Measurements from ENCODE around the gene SCFD2. TPM values are rescaled to one million over a fixed set of nuclear protein-coding genes. Genes with fewer than 3 reads are reported as not detected.

Gene SCFD2
- total and polyA plus RNA-seq, 12 donors, result 2.9 to 15.0 (median 9.7) TPM

- Histone ChIP-seq H3K4me3 (no peak overlapping the region), H3K36me3 (no peaks in the 10 kb centered on the region), H3K4me1 (no peaks in the 10 kb centered on the region), H3K27me3 (no peaks in the 10 kb centered on the region), H3K27ac (no peak overlapping the region), H3K9me3 (no peaks in the 10 kb centered on the region)
- ATAC-seq (no peak), DNase-seq (no peak)
- intact Hi-C loops (cut with DNase I), result no loop called here
- no peak for TF ChIP-seq CTCF (IDR thresholded peaks at IDR 0.05)
- WGBS, 2 donors, result 93 to 97% methylated on average over 3 of the region's 3 CpGs
Observed at GRCh38 chr4:53208753-53209152, 157.1 kb downstream of the SCFD2 start.

GRCh38 chr4:53205970-53206369 lies 159.9 kb downstream of the SCFD2 start:
- ATAC-seq, result no peak
- Histone ChIP-seq H3K27ac (no peak overlapping the region), H3K4me3 (no peak overlapping the region), H3K27me3 (no peaks in the 10 kb centered on the region), H3K36me3 (no peaks in the 10 kb centered on the region), H3K4me1 (no peaks in the 10 kb centered on the region), H3K9me3 (no peaks in the 10 kb centered on the region)
- no peak for DNase-seq
- intact Hi-C loops (cut with DNase I), result no loop called here
- TF ChIP-seq CTCF (IDR thresholded peaks at IDR 0.05), result no peak

DNA sequence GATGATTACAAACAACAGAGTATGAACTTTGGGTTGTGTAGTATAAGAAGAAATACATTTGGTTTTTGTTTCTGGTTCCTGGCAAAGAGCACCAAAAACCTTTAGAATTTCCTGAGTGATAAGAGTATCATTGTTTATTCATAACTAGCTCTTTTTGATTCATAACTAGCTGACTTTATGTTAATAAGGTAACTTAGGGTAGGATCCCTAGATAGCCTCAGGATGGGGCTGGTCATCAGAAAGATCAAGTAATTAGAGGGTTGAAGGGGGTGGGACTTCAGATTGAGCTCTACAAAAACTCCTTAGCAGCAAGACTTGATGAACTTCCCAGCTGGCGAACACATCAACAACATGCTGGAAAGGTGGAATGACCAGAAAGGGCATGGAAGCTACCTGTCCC lies 166.5 kb downstream of the SCFD2 start:
- TF ChIP-seq CTCF (IDR thresholded peaks at IDR 0.05), result no peak
- DNase-seq, result no peak
- H3K27ac ChIP-seq, result no peak overlapping the region
- H3K27me3 ChIP-seq, result no peaks in the 10 kb centered on the region
- ATAC-seq, result no peak
- H3K9me3 ChIP-seq, result no peaks in the 10 kb centered on the region
- 97 to 98% methylated on average over 1 of the region's 1 CpG for WGBS, 2 donors
- H3K36me3 ChIP-seq, result no peaks in the 10 kb centered on the region
- intact Hi-C loops (cut with DNase I), result loop anchor here in 9 of 10 donors (5.0 to 10.0 kb wide), 10 partner anchors 175 to 1033 kb away; partner anchors contain the start of genes FIP1L1 (in 1 of the 9) and PDGFRA (in 1 of the 9)
- peaks cover 0 to 16% (median 4%) of the 10 kb centered on the region in 9 donors for H3K4me1 ChIP-seq
- H3K4me3 ChIP-seq, result no peak overlapping the region

DNA sequence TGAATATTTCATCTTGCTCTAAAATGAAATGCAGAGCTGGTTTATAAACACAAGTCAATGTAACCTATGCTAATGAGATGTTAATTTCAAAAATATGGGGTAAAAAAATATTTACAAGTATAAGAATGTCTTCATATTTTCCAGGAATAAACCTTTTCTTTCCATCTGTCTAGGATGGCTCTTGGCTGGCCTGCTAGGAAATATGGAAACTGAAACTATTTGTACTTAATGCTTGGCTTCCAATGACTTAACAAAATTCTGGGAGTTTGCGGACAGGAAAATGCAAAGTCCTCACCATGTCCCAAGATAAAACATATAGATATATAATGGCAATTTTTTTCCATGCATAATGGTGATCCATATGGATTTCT lies 168.1 kb downstream of the SCFD2 start:
- WGBS, 2 donors, result 80 to 82% methylated on average over 1 of the region's 1 CpG
- no peaks in the 10 kb centered on the region for H3K9me3 ChIP-seq
- H3K4me3 ChIP-seq, result no peak overlapping the region
- peaks cover 0 to 16% (median 4%) of the 10 kb centered on the region in 9 donors for H3K4me1 ChIP-seq
- ATAC-seq, result peak in 1 of 8 donors; percentile 37
- intact Hi-C loops (cut with DNase I), result loop anchor here in 9 of 10 donors (2.0 to 10.0 kb wide), 11 partner anchors 177 to 1037 kb away; partner anchors contain the start of genes FIP1L1 (in 1 of the 9) and PDGFRA (in 1 of the 9)
- H3K36me3 ChIP-seq, result no peaks in the 10 kb centered on the region
- DNase-seq, result no peak
- no peaks in the 10 kb centered on the region for H3K27me3 ChIP-seq
- TF ChIP-seq CTCF (IDR thresholded peaks at IDR 0.05), result no peak
- peak overlapping the region in 1 of 10 donors; percentile 37 for H3K27ac ChIP-seq

Data from heart right ventricle (tissue), 16 donors.